Panc1 (cell line): ENCODE data around the gene CDH23. TPM values are rescaled to one million over a fixed set of nuclear protein-coding genes. Genes with fewer than 3 reads are reported as not detected.

Experiments
- ATAC-seq: fragments of 200-7000 bp; cut with Tn5 transposase; 2 replicates; pipeline ENCODE4 v1.9.1; 2020; ENCODE audit warnings: mild to moderate bottlenecking, moderate library complexity
- BruUV-seq: library from RNA; stranded (reverse); fragments of 400-500 nt; replicated peaks from 2 replicates; lab custom pipeline; 2021; lab: Mats Ljungman, UMichigan
- CTCF ChIA-PET: fragments of 300-600 bp; sonication (Branson Sonifier 250); formaldehyde crosslinking; loops from one replicate; lab custom pipeline; 2022; ENCODE audit warnings: antibody characterized with exemption; lab: Charles Lee
- POLR2A ChIA-PET: fragments of 300-600 bp; sonication (Branson Sonifier 250); formaldehyde crosslinking; loops from one replicate; lab custom pipeline; 2022; ENCODE audit warnings: antibody characterized with exemption; lab: Charles Lee
- DNase-seq: peaks from one replicate; pipeline ENCODE4 v3.0.0-alpha.2; 2010; ENCODE audit warnings: low read depth, low spot score
- H3K27ac ChIP-seq: 2 replicates; pipeline ENCODE4 v1.5.1; 2011; ENCODE audit warnings: mild to moderate bottlenecking, low read length, inconsistent platforms
- H3K27me3 ChIP-seq: fragments of 200-500 bp; sonication (Bioruptor generic); 2 replicates; pipeline ENCODE4 v1.6.0; 2014; ENCODE audit warnings: low read length, inconsistent platforms; ENCODE audit not compliant: control insufficient read depth, insufficient read depth
- H3K36me3 ChIP-seq: fragments of 200-500 bp; sonication (Bioruptor generic); 2 replicates; pipeline ENCODE4 v1.5.1; 2014; ENCODE audit warnings: inconsistent platforms, mild to moderate bottlenecking, low read length, moderate library complexity; ENCODE audit not compliant: control insufficient read depth, insufficient read depth
- H3K4me1 ChIP-seq: 2 replicates; pipeline ENCODE4 v1.5.1; 2011; ENCODE audit warnings: inconsistent platforms, mild to moderate bottlenecking, low read length, moderate library complexity; ENCODE audit not compliant: control insufficient read depth, insufficient read depth
- H3K4me3 ChIP-seq, 2 experiments: 2 replicates each; pipeline ENCODE4 v1.5.1; 2011 to 2012; ENCODE audit warnings: low read depth in 2 of 2, low read length in 2 of 2, mild to moderate bottlenecking in 2 of 2, inconsistent platforms in 1 of 2, moderate library complexity in 1 of 2
- H3K9me3 ChIP-seq: fragments of 200-500 bp; sonication (Bioruptor generic); 2 replicates; pipeline ENCODE4 v1.5.1; 2014; ENCODE audit warnings: low read depth, mild to moderate bottlenecking, inconsistent platforms, low read length, moderate library complexity; ENCODE audit not compliant: control insufficient read depth, insufficient read depth
- POLR2AphosphoS5 ChIP-seq: IDR thresholded peaks from 2 replicates; pipeline ENCODE4 v1.6.1; 2012; ENCODE audit warnings: mild to moderate bottlenecking, low read depth, low read length, moderate library complexity
- REST ChIP-seq, 2 experiments: IDR thresholded peaks; 2 replicates each; pipeline ENCODE4 v1.6.1; 2011 to 2012; ENCODE audit warnings: low read depth in 2 of 2, control low read depth in 1 of 2, low read length in 1 of 2, mild to moderate bottlenecking in 1 of 2, moderate library complexity in 1 of 2; ENCODE audit not compliant: insufficient read depth in 1 of 2
- SIN3A ChIP-seq: IDR thresholded peaks from 2 replicates; pipeline ENCODE4 v1.6.1; 2012; ENCODE audit warnings: low read depth, mild to moderate bottlenecking, low read length, moderate library complexity, borderline replicate concordance; ENCODE audit not compliant: insufficient read depth
- TCF7L2 ChIP-seq: IDR thresholded peaks from 2 replicates; pipeline ENCODE4 v1.6.1; 2011; ENCODE audit warnings: mild to moderate bottlenecking, low read depth, low read length, inconsistent platforms
- in situ Hi-C: cut with HindIII; loops from 2 replicates; pipeline ENCODE4 v1.10.0; 2016; ENCODE audit warnings: low sequenced_read_pairs, low pct_unique_long_range_greater_than_20kb
- intact Hi-C: fragments of 100-400 bp; cut with micrococcal nuclease; formaldehyde crosslinking; loops from one replicate; pipeline ENCODE4 v1.10.0; 2022; ENCODE audit not compliant: unreplicated experiment
- total RNA-seq: library from RNA; stranded (reverse); gene quantifications from one replicate; pipeline ENCODE4 v1.2.1, GENCODE V29; 2021; ENCODE audit not compliant: unreplicated experiment
- TF ChIP-seq, protein P1 (sequence below): fragments of 450-650 bp; IDR thresholded peaks from 2 replicates; pipeline ENCODE4 v1.5.1; 2017; ENCODE audit warnings: mild to moderate bottlenecking

CDH23 gene
- total RNA-seq, 1 experiment from 2014 or later = 2.7 TPM

GRCh38 chr10:71696628-71697326 lies 300.1 kb downstream of the CDH23 start:
- H3K36me3 ChIP-seq = no peaks in the 10 kb centered on the region
- ATAC-seq (peak; percentile 88), DNase-seq (peak; percentile 48)
- intact Hi-C loops = loop anchor here (5.0 kb wide), 1 partner anchor 384 kb away; no protein-coding TSS in a partner anchor
- no TSS peak for BruUV-seq
- H3K4me3 ChIP-seq = no peak overlapping the region
- TF ChIP-seq POLR2AphosphoS5 = no peak
- no peak for TF ChIP-seq REST (IDR thresholded peaks at IDR 0.05; ENCODE audit: insufficient read depth in 1 of 2, low read depth in 2 of 2, low read length in 1 of 2)
- no peak for TF ChIP-seq TCF7L2
- no peak for TF ChIP-seq SIN3A
- TF ChIP-seq, protein P1, sequence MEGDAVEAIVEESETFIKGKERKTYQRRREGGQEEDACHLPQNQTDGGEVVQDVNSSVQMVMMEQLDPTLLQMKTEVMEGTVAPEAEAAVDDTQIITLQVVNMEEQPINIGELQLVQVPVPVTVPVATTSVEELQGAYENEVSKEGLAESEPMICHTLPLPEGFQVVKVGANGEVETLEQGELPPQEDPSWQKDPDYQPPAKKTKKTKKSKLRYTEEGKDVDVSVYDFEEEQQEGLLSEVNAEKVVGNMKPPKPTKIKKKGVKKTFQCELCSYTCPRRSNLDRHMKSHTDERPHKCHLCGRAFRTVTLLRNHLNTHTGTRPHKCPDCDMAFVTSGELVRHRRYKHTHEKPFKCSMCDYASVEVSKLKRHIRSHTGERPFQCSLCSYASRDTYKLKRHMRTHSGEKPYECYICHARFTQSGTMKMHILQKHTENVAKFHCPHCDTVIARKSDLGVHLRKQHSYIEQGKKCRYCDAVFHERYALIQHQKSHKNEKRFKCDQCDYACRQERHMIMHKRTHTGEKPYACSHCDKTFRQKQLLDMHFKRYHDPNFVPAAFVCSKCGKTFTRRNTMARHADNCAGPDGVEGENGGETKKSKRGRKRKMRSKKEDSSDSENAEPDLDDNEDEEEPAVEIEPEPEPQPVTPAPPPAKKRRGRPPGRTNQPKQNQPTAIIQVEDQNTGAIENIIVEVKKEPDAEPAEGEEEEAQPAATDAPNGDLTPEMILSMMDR = peak; percentile 99
- in situ Hi-C loops = no loop called here
- CTCF ChIA-PET = interaction anchor here (0.6 to 1.9 kb wide), 16 partner anchors 9 to 744 kb away, joined by 3 to 11 read pairs (median 4); partner anchors contain the start of genes CDH23 and VSIR
- H3K27ac ChIP-seq = no peak overlapping the region
- H3K4me1 ChIP-seq = peaks cover 21% of the 10 kb centered on the region
- H3K27me3 ChIP-seq = no peaks in the 10 kb centered on the region
- no peaks in the 10 kb centered on the region for H3K9me3 ChIP-seq
- POLR2A ChIA-PET = no interaction called here

- no peak overlapping the region for H3K27ac ChIP-seq
- H3K9me3 ChIP-seq = no peaks in the 10 kb centered on the region
- no TSS peak for BruUV-seq
- ChIA-PET POLR2A (interaction anchor here (0.6 kb wide), 1 partner anchor 277 kb away, joined by 3 read pairs; no protein-coding TSS in a partner anchor), CTCF (interaction anchor here (1.0 to 2.8 kb wide), 8 partner anchors 9 to 384 kb away, joined by 3 to 10 read pairs (median 6); partner anchors contain the start of gene VSIR)
- no peaks in the 10 kb centered on the region for H3K36me3 ChIP-seq
- H3K4me1 ChIP-seq = peaks cover 18% of the 10 kb centered on the region
- no peak overlapping the region for H3K4me3 ChIP-seq
- DNase-seq = no peak
- H3K27me3 ChIP-seq = no peaks in the 10 kb centered on the region
- TF ChIP-seq POLR2AphosphoS5 = no peak
- no peak for TF ChIP-seq TCF7L2
- no peak for TF ChIP-seq SIN3A
- no peak for TF ChIP-seq REST (IDR thresholded peaks at IDR 0.05; ENCODE audit: insufficient read depth in 1 of 2, low read depth in 2 of 2, low read length in 1 of 2)
- TF ChIP-seq, protein P1 = no peak
- ATAC-seq = no peak
- in situ Hi-C loops (no loop called here), intact Hi-C loops (loop anchor here (5.0 kb wide), 1 partner anchor 386 kb away; no protein-coding TSS in a partner anchor)
Observed at GRCh38 chr10:71697938-71698709, 301.4 kb downstream of the CDH23 start.
